Mesendoderm (in vitro differentiated cells): ENCODE data around the gene METTL18.

Source experiments
- DNase-seq: peaks from one replicate; pipeline ENCODE4 v3.0.0; 2013
- H2AK5ac ChIP-seq: 2 replicates; pipeline ENCODE4 v1.6.1; 2013; ENCODE audit warnings: low read length, inconsistent platforms
- H2BK120ac ChIP-seq: 2 replicates; pipeline ENCODE4 v1.6.1; 2013; ENCODE audit warnings: low read depth, mild to moderate bottlenecking, low read length, moderate library complexity, mixed read lengths
- H2BK15ac ChIP-seq: replicated peaks from 2 replicates; pipeline ENCODE4 v1.6.1; 2013; ENCODE audit warnings: low read depth, mild to moderate bottlenecking, moderate library complexity
- H2BK5ac ChIP-seq: 2 replicates; pipeline ENCODE4 v1.6.1; 2013; ENCODE audit warnings: low read length, inconsistent platforms
- H3K18ac ChIP-seq: 2 replicates; pipeline ENCODE4 v1.6.1; 2013; ENCODE audit warnings: mild to moderate bottlenecking, low read length, mixed read lengths
- H3K23ac ChIP-seq: one replicate; pipeline ENCODE4 v1.6.1; 2013; ENCODE audit warnings: low read length
- H3K27ac ChIP-seq: 2 replicates; pipeline ENCODE4 v1.5.1; 2013; ENCODE audit warnings: low read depth, mild to moderate bottlenecking, inconsistent platforms, low read length, moderate library complexity
- H3K27me3 ChIP-seq: 2 replicates; pipeline ENCODE4 v1.6.1; 2013; ENCODE audit warnings: low read length, control low read depth, mild to moderate bottlenecking, inconsistent platforms; ENCODE audit not compliant: insufficient read depth, poor library complexity
- H3K36me3 ChIP-seq: 2 replicates; pipeline ENCODE4 v1.6.1; 2013; ENCODE audit warnings: low read length, inconsistent platforms; ENCODE audit not compliant: control insufficient read depth, insufficient read depth
- H3K4ac ChIP-seq: one replicate; pipeline ENCODE4 v1.6.1; 2013; ENCODE audit warnings: low read depth, mild to moderate bottlenecking, low read length, moderate library complexity
- H3K4me1 ChIP-seq: 2 replicates; pipeline ENCODE4 v1.6.1; 2013; ENCODE audit warnings: low read depth, low read length, inconsistent platforms; ENCODE audit not compliant: control insufficient read depth
- H3K4me2 ChIP-seq: 2 replicates; pipeline ENCODE4 v1.6.1; 2013; ENCODE audit warnings: low read length
- H3K4me3 ChIP-seq: 2 replicates; pipeline ENCODE4 v1.5.1; 2013; ENCODE audit warnings: mild to moderate bottlenecking, low read length
- H3K56ac ChIP-seq: one replicate; pipeline ENCODE4 v1.6.1; 2013; ENCODE audit warnings: low read length
- H3K79me1 ChIP-seq: 2 replicates; pipeline ENCODE4 v1.6.1; 2013; ENCODE audit warnings: low read length, inconsistent platforms
- H3K79me2 ChIP-seq: 2 replicates; pipeline ENCODE4 v1.6.1; 2013; ENCODE audit warnings: mild to moderate bottlenecking, low read length; ENCODE audit not compliant: control insufficient read depth, insufficient read depth
- H3K9ac ChIP-seq: 2 replicates; pipeline ENCODE4 v1.6.1; 2013; ENCODE audit warnings: low read length, inconsistent platforms
- H4K5ac ChIP-seq: one replicate; pipeline ENCODE4 v1.6.1; 2013; ENCODE audit warnings: low read length
- H4K8ac ChIP-seq: one replicate; pipeline ENCODE4 v1.6.1; 2013; ENCODE audit warnings: low read depth, mild to moderate bottlenecking, control low read depth, low read length, moderate library complexity
- WGBS: extraction: QIAGEN DNeasy Blood & Tissue Kit; methylation state at CpG from one replicate; pipeline ENCODE4 v1.1.7; 2013; ENCODE audit warnings: low lambda C conversion rate, missing lambda C conversion rate; ENCODE audit not compliant: insufficient coverage; ENCODE audit errors: extremely low coverage; 5-methylcytosine and 5-hydroxymethylcytosine counted together

Gene METTL18

DNA sequence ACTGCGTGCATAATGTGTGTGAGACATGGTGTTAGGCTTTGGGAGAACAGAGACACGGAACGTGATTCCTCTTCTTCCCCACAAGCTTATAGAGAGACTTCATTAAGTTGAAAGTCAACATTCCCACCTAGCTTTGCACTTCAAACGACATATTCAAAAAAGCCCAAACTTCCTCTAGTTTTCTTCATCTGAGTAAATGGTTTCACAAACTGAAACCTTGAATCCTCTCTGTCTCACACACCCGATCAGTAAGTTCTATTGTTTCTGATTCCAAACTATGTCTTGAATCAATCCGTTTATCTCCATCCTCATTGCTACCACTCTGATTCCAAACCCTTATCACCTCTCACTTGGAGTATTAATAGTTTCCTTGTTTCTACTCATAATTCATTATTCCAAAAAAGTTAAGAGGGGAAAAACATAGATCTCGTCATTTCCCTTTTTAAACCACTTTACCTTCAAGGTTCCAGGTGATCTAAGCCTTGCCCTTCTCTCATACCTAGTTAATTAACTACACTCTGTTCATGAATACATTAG, 1.6 kb upstream of the METTL18 start:
- no peak overlapping the region for H2BK15ac ChIP-seq
- no peaks in the 10 kb centered on the region for H3K27me3 ChIP-seq
- peaks cover 7% of the 10 kb centered on the region for H3K79me1 ChIP-seq
- no peak overlapping the region for H3K23ac ChIP-seq
- no peak overlapping the region for H2BK5ac ChIP-seq
- no peak for DNase-seq
- H3K4ac ChIP-seq: no peak overlapping the region
- no peak overlapping the region for H2AK5ac ChIP-seq
- no peak overlapping the region for H3K18ac ChIP-seq
- no peak overlapping the region for H4K5ac ChIP-seq
- H3K4me3 ChIP-seq: no peak overlapping the region
- no peak overlapping the region for H2BK120ac ChIP-seq
- peak overlapping the region; percentile 97 for H3K9ac ChIP-seq
- no peak overlapping the region for H4K8ac ChIP-seq
- no peaks in the 10 kb centered on the region for H3K36me3 ChIP-seq
- H3K4me1 ChIP-seq: peaks cover 2% of the 10 kb centered on the region
- no peak overlapping the region for H3K4me2 ChIP-seq
- no CpG with 5 or more reads among the region's 7 CpGs for WGBS
- H3K56ac ChIP-seq: peak overlapping the region; percentile 36
- H3K79me2 ChIP-seq: peaks cover 18% of the 10 kb centered on the region
- H3K27ac ChIP-seq: no peak overlapping the region

DNA sequence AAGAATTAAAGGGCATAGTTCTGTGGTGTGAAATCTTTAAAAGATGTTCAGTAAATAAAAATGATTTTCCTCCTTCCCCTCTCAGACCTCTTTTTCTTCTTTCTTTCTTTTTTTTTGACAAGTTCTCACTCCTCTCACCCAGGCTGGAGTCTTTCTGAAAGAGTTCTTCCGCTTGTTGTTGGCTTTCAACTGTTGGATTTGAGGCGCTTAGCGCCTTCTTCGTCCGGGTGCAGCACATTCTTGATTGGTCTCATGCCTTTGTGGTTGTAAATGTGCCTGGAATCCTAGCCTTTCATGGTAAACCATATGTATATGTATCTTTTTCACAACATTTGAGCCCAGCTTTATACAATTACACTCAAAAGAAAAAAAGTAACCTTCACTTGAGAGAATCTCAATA, 980 bp upstream of the METTL18 start:
- WGBS: no CpG with 5 or more reads among the region's 5 CpGs
- Histone ChIP-seq H3K4me3 (peak overlapping the region; percentile 98), H3K36me3 (no peaks in the 10 kb centered on the region)

DNA sequence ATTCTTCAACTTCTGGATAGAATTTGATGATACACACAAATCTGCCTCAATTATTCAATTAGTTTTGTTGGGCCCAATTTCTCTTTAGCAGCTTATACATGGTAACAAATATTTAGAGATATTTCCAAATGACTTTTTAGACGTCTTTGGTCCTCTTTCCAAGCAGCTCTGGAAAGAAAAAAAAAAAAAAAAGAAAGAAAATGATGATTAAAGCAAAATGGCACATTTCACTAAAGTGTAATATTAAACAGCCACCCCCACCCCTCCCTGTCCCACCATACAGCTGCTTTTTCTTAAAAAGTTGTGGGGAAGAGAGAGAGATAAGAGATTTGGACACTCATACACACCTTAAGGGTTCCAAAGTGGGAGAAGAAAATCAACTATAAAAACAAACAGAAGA, 977 bp downstream of the METTL18 start:
- no peak overlapping the region for H3K23ac ChIP-seq
- H3K9ac ChIP-seq: peak overlapping the region; percentile 85
- no peak overlapping the region for H3K18ac ChIP-seq
- no peak overlapping the region for H2AK5ac ChIP-seq
- H4K5ac ChIP-seq: no peak overlapping the region
- no peak overlapping the region for H2BK15ac ChIP-seq
- H2BK5ac ChIP-seq: no peak overlapping the region
- H3K4me1 ChIP-seq: peaks cover 2% of the 10 kb centered on the region
- no peaks in the 10 kb centered on the region for H3K36me3 ChIP-seq
- peak overlapping the region; percentile 96 for H3K56ac ChIP-seq
- H3K79me1 ChIP-seq: peaks cover 6% of the 10 kb centered on the region
- H3K4ac ChIP-seq: no peak overlapping the region
- H3K27ac ChIP-seq: no peak overlapping the region
- no peak overlapping the region for H2BK120ac ChIP-seq
- no peak overlapping the region for H3K4me3 ChIP-seq
- H4K8ac ChIP-seq: peak overlapping the region; percentile 91
- peak overlapping the region; percentile 70 for H3K4me2 ChIP-seq
- peaks cover 15% of the 10 kb centered on the region for H3K79me2 ChIP-seq
- no peak for DNase-seq
- no CpG with 5 or more reads among the region's 1 CpG for WGBS
- H3K27me3 ChIP-seq: no peaks in the 10 kb centered on the region

More for the DNA sequence above, 980 bp upstream of the METTL18 start:
- no peak overlapping the region for H3K27ac ChIP-seq
- H3K4me1 ChIP-seq: peaks cover 2% of the 10 kb centered on the region
- no peak overlapping the region for H3K18ac ChIP-seq
- no peaks in the 10 kb centered on the region for H3K27me3 ChIP-seq
- H4K5ac ChIP-seq: no peak overlapping the region
- no peak overlapping the region for H3K23ac ChIP-seq
- peak overlapping the region; percentile 99 for H3K56ac ChIP-seq
- no peak overlapping the region for H2BK15ac ChIP-seq
- H3K4ac ChIP-seq: no peak overlapping the region
- DNase-seq: peak; percentile 42
- peaks cover 7% of the 10 kb centered on the region for H3K79me1 ChIP-seq
- H2AK5ac ChIP-seq: no peak overlapping the region
- no peak overlapping the region for H4K8ac ChIP-seq
- peak overlapping the region; percentile 97 for H3K9ac ChIP-seq
- H2BK120ac ChIP-seq: no peak overlapping the region
- H3K79me2 ChIP-seq: peaks cover 18% of the 10 kb centered on the region
- no peak overlapping the region for H2BK5ac ChIP-seq
- H3K4me2 ChIP-seq: peak overlapping the region; percentile 92

DNA sequence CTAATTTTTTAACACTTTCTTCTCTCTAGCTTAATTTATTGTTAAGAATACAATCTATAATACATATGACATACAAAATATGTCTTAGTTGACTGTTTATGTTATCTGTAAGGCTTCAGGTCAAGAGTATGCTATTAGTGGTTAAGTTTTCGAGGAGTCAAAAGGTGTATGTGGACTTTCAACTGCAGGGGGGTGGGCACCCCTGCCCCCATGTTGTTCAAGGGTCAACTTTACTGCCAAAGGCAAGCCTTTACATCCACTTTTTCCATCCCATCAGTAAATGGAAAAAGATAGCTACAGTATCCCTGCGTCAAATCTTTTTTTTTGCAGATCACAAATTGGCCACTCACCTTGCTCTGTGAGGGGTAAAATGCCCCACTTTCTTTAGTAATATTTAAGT, 6.3 kb downstream of the METTL18 start:
- Histone ChIP-seq H3K79me2 (no peaks in the 10 kb centered on the region), H3K36me3 (no peaks in the 10 kb centered on the region), H3K79me1 (no peaks in the 10 kb centered on the region), H2BK5ac (no peak overlapping the region), H3K18ac (no peak overlapping the region), H3K4ac (no peak overlapping the region), H4K8ac (no peak overlapping the region), H3K4me1 (no peaks in the 10 kb centered on the region), H2BK120ac (no peak overlapping the region), H2BK15ac (no peak overlapping the region), H2AK5ac (no peak overlapping the region), H4K5ac (no peak overlapping the region), H3K4me3 (no peak overlapping the region), H3K9ac (no peak overlapping the region), H3K27me3 (no peaks in the 10 kb centered on the region), H3K23ac (no peak overlapping the region), H3K56ac (no peak overlapping the region), H3K27ac (no peak overlapping the region), H3K4me2 (no peak overlapping the region)
- WGBS: no CpG with 5 or more reads among the region's 2 CpGs
- no peak for DNase-seq

DNA sequence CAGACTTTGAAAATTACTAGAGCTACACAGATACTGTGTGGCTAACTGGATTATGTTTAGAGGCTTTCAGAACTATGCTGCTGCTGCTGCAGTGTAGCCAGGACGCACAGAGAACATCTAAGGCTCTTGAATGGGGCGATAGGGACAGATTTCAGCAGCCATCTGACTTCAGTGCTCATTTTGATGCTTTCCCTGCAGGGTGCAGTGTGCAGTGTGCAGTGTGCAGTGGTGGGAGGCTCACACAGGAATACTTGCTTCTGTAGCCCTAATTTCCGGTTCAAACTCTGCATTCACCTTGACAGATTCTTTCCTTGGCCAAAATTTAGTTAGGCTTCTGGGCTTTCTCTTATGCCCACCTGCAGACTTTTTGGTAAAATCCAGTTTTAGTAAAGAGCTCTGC, 7.7 kb downstream of the METTL18 start:
- Histone ChIP-seq H3K4me1 (no peaks in the 10 kb centered on the region), H3K79me1 (no peaks in the 10 kb centered on the region), H3K9ac (no peak overlapping the region), H3K23ac (no peak overlapping the region), H4K8ac (no peak overlapping the region), H2BK120ac (no peak overlapping the region), H3K4ac (no peak overlapping the region), H3K18ac (no peak overlapping the region), H2BK15ac (no peak overlapping the region), H4K5ac (no peak overlapping the region), H3K56ac (no peak overlapping the region), H2AK5ac (no peak overlapping the region), H3K27me3 (no peaks in the 10 kb centered on the region), H3K36me3 (no peaks in the 10 kb centered on the region), H3K79me2 (no peaks in the 10 kb centered on the region), H3K27ac (no peak overlapping the region), H3K4me3 (no peak overlapping the region), H2BK5ac (no peak overlapping the region), H3K4me2 (no peak overlapping the region)
- WGBS: no CpG with 5 or more reads among the region's 3 CpGs
- DNase-seq: no peak

DNA sequence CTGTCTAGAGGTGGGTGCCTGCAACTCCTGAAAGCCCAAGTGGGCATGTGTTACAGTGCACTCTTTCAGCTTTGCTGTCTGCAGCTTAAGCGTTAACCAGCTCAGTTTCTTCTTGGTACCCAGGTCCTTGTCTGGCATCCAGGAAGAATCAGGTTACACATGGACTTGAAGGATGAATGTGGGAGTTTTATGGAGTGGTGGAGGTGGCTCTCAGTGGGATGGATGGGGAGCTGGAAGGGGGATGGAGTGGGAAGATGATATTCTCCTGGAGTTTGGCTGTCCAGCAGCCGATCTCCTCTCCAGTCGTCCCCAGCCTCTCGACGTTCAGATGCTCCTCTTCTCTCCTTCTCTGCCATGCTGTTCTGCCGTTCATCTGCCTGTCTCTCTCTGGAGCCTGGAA, 9.4 kb downstream of the METTL18 start:
- H3K4ac ChIP-seq: no peak overlapping the region

More for the DNA sequence above, 9.4 kb downstream of the METTL18 start:
- DNase-seq: no peak
- Histone ChIP-seq H3K36me3 (no peaks in the 10 kb centered on the region), H3K4me2 (no peak overlapping the region), H3K9ac (no peak overlapping the region), H3K79me1 (no peaks in the 10 kb centered on the region), H2BK15ac (no peak overlapping the region), H3K4me3 (no peak overlapping the region), H3K4me1 (peaks cover 2% of the 10 kb centered on the region), H3K56ac (no peak overlapping the region), H3K27ac (no peak overlapping the region), H2BK120ac (no peak overlapping the region), H4K5ac (no peak overlapping the region), H2BK5ac (no peak overlapping the region), H2AK5ac (no peak overlapping the region), H3K27me3 (no peaks in the 10 kb centered on the region), H4K8ac (no peak overlapping the region), H3K79me2 (no peaks in the 10 kb centered on the region), H3K23ac (no peak overlapping the region), H3K18ac (no peak overlapping the region)
- WGBS: no CpG with 5 or more reads among the region's 6 CpGs
